Stimulated activated CD4-positive, alpha-beta T cell treated with anti-CD3 and anti-CD28 coated beads, TNF-alpha, amount 100 ng/mL, for 1 hour (primary cell): ENCODE data around the gene FRYL.

Experiments
- DNase-seq, 3 donors: peaks; one replicate each; pipeline ENCODE4 v3.0.0-alpha.2; 2020; ENCODE audit warnings: low read depth in 3 of 3, low spot score in 1 of 3

Gene FRYL

DNA sequence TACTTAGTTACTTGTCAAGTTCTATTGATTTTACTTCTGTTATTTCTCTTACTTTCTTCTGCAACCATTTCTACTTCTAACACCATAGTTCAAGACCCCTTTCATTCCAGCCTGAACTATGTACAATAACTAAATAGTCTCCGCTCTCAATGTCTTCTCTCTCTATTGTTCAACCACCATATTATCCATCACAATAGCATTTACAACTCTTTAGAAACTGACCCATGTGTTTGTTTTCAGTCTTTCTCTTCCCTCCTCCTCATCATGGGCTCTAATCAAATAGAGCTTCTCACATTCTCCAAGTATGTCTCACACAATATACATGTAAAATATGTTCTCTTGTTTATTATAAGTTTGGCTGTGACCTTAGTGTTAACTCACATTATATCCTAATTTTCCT is 146.4 kb downstream of the FRYL start:
- DNase-seq: no peak

GRCh38 chr4:48629458-48629857 is 150.6 kb downstream of the FRYL start:
- no peak for DNase-seq

GRCh38 chr4:48623182-48623780 is 156.8 kb downstream of the FRYL start:
- DNase-seq: no peak

DNA sequence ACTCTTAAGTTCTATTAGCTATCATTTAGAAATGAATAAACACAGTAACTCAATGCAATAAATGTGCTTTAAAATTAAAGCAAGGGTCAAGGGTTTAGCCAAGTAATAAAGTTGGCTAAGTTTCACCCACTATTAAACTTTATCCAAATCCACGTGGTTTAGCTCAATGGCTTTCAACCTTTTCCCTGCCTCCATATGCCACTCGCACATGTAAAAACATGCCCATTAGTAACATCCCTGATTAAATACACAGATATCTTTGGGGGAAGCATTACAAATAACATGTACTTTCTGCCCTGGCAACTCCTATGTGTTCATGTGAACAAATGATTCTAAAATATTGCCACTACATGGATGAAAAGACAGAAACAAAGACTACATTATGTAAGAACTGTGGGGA is 159.2 kb downstream of the FRYL start:
- no peak for DNase-seq

GRCh38 chr4:48620093-48620492 is 160.0 kb downstream of the FRYL start:
- no peak for DNase-seq

GRCh38 chr4:48604527-48604926 is 175.6 kb downstream of the FRYL start:
- no peak for DNase-seq

DNA sequence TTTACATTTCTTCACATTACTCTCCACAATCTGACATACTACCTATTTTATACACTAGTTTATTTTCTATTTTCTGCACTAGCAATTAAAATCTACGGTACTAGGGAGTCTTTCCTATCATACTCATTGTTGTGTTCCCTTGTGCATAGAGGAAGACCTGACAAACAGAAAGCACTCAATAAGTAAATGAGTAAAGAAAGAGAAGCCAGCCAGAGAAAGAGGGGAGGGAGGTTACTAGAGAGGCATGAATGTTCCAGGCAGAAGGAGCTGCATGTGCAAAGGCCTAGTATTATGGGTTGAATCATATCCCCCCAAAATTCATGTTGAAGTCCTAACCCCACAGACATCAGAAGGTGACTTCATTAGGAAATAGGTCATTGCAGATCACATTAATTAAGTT is 176.0 kb downstream of the FRYL start:
- DNase-seq: no peak

GRCh38 chr4:48603366-48604003 is 176.6 kb downstream of the FRYL start:
- DNase-seq: no peak

DNA sequence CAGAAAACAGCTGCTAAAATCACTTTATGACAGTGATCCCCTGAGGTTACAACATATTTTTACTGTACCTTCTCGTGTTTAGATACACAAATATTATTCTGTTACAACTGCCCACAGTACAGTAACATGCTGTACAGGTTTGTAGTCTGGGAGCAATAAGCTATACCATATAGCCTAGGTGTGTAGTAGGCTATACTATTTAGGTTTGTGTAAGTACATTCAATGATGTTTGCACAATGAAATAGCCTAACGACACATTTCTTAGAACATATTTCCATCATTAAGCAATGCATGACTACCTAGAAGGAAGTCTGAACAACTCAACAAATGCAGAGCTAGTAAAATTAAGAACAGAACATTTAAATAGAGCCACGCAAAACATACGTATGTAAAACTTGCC is 177.3 kb downstream of the FRYL start:
- DNase-seq: no peak

DNA sequence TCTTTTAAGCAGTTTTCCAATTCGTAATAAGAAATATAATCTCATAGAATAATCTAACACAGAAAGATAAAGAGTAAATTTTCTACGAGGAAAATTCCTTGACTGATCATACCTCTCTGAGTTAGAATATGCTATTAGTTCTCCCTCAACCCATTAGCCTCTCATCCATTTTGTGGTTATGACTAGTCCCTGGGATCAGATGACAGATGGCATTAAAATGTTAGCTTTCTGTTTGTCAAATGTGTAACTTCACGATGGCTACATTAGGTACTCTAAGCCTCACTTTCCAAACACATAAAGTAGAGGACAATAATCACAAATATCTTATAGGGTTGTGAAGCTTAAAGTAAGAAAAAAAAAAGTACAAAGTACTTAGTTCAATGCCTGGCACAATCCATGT is 177.9 kb downstream of the FRYL start:
- DNase-seq: no peak

GRCh38 chr4:48596336-48596735 is 183.7 kb downstream of the FRYL start:
- no peak for DNase-seq

- DNase-seq: no peak
These were observed 185.9 kb downstream of the FRYL start for GRCh38 chr4:48594180-48594579.

GRCh38 chr4:48591372-48591771 is 188.7 kb downstream of the FRYL start:
- no peak for DNase-seq

DNA sequence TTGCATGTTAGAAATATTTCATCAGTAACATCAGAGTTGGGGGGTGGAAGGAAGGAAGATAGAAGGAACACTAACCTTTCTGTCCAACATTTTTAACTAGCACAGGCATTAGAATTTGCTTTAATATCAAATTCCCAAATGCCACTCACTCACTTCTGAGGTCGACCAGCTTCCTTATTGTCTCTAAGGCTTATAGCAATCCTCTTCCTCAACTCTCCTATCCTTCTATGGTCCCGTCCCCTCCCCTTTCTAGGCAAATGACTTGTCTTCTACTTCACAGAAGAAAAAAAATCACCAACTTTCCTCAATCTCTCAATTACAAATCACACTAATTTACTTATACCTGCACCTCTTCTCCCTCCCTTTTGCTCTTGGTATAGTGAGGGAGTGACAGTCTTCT is 189.2 kb downstream of the FRYL start:
- no peak for DNase-seq

DNA sequence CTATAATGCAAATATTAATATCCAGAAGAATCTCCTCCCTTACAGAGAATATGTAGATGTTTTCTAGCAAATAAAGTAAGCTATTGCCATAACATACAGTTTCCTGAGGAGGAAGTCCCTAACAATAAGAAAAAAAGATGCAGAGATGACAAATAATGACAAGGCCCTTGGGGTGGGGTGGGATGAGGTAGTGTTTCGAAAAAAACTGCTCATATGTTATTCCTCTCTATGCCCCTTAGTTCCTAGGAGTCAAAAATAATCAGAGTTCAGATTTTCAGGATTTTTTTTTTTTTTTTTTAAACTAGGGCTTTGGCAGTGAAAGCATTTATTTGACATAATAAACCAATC is 191.0 kb downstream of the FRYL start:
- DNase-seq: no peak

- no peak for DNase-seq
These were observed 191.6 kb downstream of the FRYL start for GRCh38 chr4:48588230-48589097.

- no peak for DNase-seq
These were observed 194.7 kb downstream of the FRYL start for GRCh38 chr4:48585401-48585800.

DNA sequence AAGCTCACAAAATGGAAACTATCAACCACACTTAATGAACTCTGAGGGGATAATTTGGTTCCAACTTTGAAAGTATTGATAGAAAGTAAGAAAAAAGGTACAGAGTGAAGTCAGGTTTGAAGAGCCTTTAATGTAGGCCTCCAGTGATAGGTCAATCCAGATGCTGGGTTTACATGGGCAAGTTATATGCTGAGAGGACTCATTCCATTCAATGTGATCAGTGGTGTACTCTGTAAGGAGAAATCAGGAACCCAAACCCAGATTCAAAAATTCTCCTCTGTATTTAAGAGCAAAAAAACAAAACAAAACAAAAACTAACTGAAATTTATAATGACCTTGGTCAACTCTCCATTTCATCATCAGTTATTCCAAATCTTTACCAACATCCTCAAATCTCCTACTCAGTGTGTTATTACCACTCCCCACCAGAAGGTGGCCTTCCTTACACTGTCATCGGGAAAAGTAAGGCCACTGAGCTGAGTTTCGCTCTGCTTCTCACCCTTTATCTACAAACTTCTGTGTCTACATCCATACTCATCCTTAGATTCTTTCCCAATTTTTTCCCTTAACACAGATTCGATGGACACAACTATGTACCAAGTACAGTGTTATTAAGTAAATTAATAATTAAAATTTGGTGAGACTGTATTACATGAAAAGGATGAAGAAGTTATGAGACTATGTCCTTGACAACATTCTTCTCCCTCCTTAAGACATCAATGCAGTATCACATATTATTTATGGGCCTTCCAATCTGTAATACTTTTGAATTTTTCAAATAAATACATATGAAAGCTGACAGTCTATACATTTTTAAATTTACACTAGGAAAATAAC is 201.7 kb downstream of the FRYL start:
- peak in 1 of 3 donors; percentile 11 for DNase-seq

DNA sequence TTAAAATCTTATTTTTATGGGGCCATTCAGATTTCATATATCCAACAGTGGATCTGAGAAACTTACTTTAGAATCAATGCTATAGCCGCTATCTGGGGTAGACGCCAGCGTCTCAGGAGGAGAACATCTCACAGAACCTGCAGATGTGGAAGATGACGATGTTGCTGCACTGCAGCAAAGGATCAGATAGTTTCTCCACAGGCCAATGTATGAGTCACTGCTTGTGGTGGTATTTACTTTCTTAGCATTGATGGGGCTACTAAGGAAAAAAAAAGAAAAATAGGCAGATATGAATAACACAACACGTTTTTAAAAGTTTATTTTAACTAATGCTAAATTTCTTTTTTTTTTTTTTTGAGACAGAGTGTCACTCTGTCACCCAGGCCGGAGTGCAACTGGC is 204.1 kb downstream of the FRYL start:
- no peak for DNase-seq

DNA sequence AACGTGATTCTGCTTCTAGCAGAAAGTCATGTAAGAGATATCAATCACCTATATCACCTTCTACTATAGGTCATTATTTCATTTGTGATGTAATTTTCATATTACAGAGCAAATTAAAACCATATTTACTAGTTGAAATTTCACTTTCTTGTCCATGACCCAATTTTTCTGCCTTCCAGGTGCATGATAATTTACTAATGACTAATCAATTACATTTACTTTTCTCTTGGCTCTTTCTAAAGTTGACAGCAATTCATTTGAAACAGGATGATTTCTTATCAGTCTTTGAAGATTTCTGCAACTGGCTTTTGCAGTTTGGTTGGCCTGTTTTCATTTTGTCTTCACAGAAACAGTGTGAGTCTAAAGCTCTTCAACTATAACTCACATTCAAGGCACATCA is 208.6 kb downstream of the FRYL start:
- no peak for DNase-seq

GRCh38 chr4:48570646-48571220 is 209.3 kb downstream of the FRYL start:
- no peak for DNase-seq
